ENCODE measurements around the gene DYNC1I1. TPM values are rescaled to one million over a fixed set of nuclear protein-coding genes. Genes with fewer than 3 reads are reported as not detected.

DYNC1I1 gene
- total and polyA plus RNA-seq, 4 donors = 0.39 to 7.6 (median 1.5) TPM

DNA sequence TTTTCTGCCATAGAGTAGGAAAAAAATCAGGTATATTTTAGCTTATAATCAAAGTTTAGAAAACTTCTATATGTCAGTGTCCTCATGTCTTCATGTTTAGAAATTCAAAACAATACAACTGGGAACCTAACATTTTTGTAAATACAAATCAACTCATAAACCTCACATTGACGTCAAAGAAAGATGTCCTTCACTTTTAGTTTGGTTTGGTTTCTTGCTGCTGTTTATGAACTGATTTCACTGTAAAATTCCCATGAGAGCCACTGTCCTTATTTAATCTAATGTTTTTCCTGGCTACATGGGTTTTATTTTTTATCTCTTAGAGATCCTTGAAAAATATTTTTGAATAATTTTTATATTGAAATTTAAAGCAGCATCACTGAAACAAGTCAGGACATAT is 208.4 kb downstream of the DYNC1I1 start:
- Histone ChIP-seq H3K9ac (ENCODE audit: insufficient read depth in 1 of 2, low read length in 2 of 2) (no peak overlapping the region), H3K4me3 (no peak overlapping the region), H3K4me1 (ENCODE audit: control insufficient read depth in 5 of 5, insufficient read depth in 5 of 5, low read length in 5 of 5) (peaks cover 0 to 38% (median under 1%) of the 10 kb centered on the region in 5 donors), H3K36me3 (ENCODE audit: control insufficient read depth in 4 of 4, insufficient read depth in 4 of 4, low read length in 4 of 4) (no peaks in the 10 kb centered on the region), H3K9me3 (ENCODE audit: control insufficient read depth in 4 of 4, insufficient read depth in 3 of 4, low read length in 3 of 4) (no peaks in the 10 kb centered on the region), H3K27me3 (ENCODE audit: control insufficient read depth in 3 of 3, insufficient read depth in 3 of 3, low read length in 2 of 3) (peaks cover 0 to 60% (median 0%) of the 10 kb centered on the region in 3 donors), H3K27ac (ENCODE audit: low read depth in 1 of 2, low read length in 1 of 2) (no peak overlapping the region)
- WGBS, 2 donors = 64 to 69% methylated on average over 1 of the region's 1 CpG
- TF ChIP-seq, protein P1, sequence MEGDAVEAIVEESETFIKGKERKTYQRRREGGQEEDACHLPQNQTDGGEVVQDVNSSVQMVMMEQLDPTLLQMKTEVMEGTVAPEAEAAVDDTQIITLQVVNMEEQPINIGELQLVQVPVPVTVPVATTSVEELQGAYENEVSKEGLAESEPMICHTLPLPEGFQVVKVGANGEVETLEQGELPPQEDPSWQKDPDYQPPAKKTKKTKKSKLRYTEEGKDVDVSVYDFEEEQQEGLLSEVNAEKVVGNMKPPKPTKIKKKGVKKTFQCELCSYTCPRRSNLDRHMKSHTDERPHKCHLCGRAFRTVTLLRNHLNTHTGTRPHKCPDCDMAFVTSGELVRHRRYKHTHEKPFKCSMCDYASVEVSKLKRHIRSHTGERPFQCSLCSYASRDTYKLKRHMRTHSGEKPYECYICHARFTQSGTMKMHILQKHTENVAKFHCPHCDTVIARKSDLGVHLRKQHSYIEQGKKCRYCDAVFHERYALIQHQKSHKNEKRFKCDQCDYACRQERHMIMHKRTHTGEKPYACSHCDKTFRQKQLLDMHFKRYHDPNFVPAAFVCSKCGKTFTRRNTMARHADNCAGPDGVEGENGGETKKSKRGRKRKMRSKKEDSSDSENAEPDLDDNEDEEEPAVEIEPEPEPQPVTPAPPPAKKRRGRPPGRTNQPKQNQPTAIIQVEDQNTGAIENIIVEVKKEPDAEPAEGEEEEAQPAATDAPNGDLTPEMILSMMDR (IDR thresholded peaks at IDR 0.05; ENCODE audit: control extremely low read depth, extremely low read depth) = no peak
- ATAC-seq (ENCODE audit: insufficient read depth, low FRiP score) = no peak
- no peak for DNase-seq

- 59 to 76% methylated on average over 6 of the region's 6 CpGs for WGBS, 2 donors
- no peak overlapping the region for H3K27ac ChIP-seq (ENCODE audit: low read depth in 1 of 2, low read length in 1 of 2)
- TF ChIP-seq, protein P1 (IDR thresholded peaks at IDR 0.05; ENCODE audit: control extremely low read depth, extremely low read depth) = no peak
- no peaks in the 10 kb centered on the region for H3K36me3 ChIP-seq (ENCODE audit: control insufficient read depth in 4 of 4, insufficient read depth in 4 of 4, low read length in 4 of 4)
- peaks cover 0 to 48% (median 0%) of the 10 kb centered on the region in 3 donors for H3K27me3 ChIP-seq (ENCODE audit: control insufficient read depth in 3 of 3, insufficient read depth in 3 of 3, low read length in 2 of 3)
- H3K9ac ChIP-seq (ENCODE audit: insufficient read depth in 1 of 2, low read length in 2 of 2) = no peak overlapping the region
- DNase-seq = peak; percentile 68 to 91 (median 85)
- peaks cover 0 to 46% (median 18%) of the 10 kb centered on the region in 5 donors for H3K4me1 ChIP-seq (ENCODE audit: control insufficient read depth in 5 of 5, insufficient read depth in 5 of 5, low read length in 5 of 5)
- no peak overlapping the region for H3K4me3 ChIP-seq
- no peaks in the 10 kb centered on the region for H3K9me3 ChIP-seq (ENCODE audit: control insufficient read depth in 4 of 4, insufficient read depth in 3 of 4, low read length in 3 of 4)
- ATAC-seq (ENCODE audit: insufficient read depth, low FRiP score) = no peak
Measured at GRCh38 chr7:95986178-95986764, 213.9 kb downstream of the DYNC1I1 start.

DNA sequence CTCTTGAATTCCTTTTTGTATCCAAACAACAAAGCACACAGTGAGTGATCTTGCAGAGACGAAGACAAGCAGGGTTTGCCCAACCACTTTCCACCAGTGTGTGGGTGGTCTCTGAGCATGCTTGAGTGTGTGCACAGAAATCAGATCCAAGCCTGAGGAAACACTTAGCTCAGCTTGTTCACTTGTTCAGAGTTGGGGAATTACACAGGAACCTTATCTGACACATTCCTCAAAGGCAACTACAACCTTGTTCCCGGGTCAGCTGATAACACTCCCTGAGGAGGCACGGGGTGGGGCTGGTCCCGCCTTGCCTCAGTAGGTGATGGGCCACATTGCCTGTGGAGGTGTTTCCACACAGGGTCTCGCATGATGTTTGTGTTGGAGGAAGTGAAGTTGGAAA is 216.9 kb downstream of the DYNC1I1 start:
- peak; percentile 85 to 95 (median 90) for DNase-seq
- Histone ChIP-seq H3K36me3 (ENCODE audit: control insufficient read depth in 4 of 4, insufficient read depth in 4 of 4, low read length in 4 of 4) (no peaks in the 10 kb centered on the region), H3K27ac (ENCODE audit: low read depth in 1 of 2, low read length in 1 of 2) (no peak overlapping the region), H3K27me3 (ENCODE audit: control insufficient read depth in 3 of 3, insufficient read depth in 3 of 3, low read length in 2 of 3) (peaks cover 0 to 30% (median 3%) of the 10 kb centered on the region in 3 donors), H3K9ac (ENCODE audit: insufficient read depth in 1 of 2, low read length in 2 of 2) (no peak overlapping the region), H3K4me3 (no peak overlapping the region), H3K4me1 (ENCODE audit: control insufficient read depth in 5 of 5, insufficient read depth in 5 of 5, low read length in 5 of 5) (peaks cover 0 to 57% (median 18%) of the 10 kb centered on the region in 5 donors), H3K9me3 (ENCODE audit: control insufficient read depth in 4 of 4, insufficient read depth in 3 of 4, low read length in 3 of 4) (no peaks in the 10 kb centered on the region)
- ATAC-seq (ENCODE audit: insufficient read depth, low FRiP score) = peak; percentile 46
- TF ChIP-seq, protein P1 (IDR thresholded peaks at IDR 0.05; ENCODE audit: control extremely low read depth, extremely low read depth) = no peak
- 44 to 62% methylated on average over 5 of the region's 5 CpGs for WGBS, 2 donors
